ENCODE results near the gene OTULINL. TPM values are rescaled to one million over a fixed set of nuclear protein-coding genes. Genes with fewer than 3 reads are reported as not detected.

OTULINL gene
- total RNA-seq, 1 experiment from 2014 or later, result 54.6 TPM

- Histone ChIP-seq H3K27me3 (ENCODE audit: low read length) (no peaks in the 10 kb centered on the region), H2AFZ (ENCODE audit: low read length) (no peak overlapping the region), H3K36me3 (ENCODE audit: low read depth, low read length) (no peaks in the 10 kb centered on the region), H4K20me1 (ENCODE audit: low read length) (no peaks in the 10 kb centered on the region), H3K9me2 (replicated peaks; ENCODE audit: low read length) (no peaks in the 10 kb centered on the region), H3K27ac (ENCODE audit: low read length) (no peak overlapping the region), H3F3A (ENCODE audit: low read length, unreplicated experiment) (peaks cover 5% of the 10 kb centered on the region), H3K9me3 (ENCODE audit: low read length) (no peaks in the 10 kb centered on the region), H3K4me3 (ENCODE audit: low read length) (no peak overlapping the region), H3K4me2 (ENCODE audit: low read length) (no peak overlapping the region), H3K4me1 (ENCODE audit: insufficient read depth, low read length) (peaks cover 16% of the 10 kb centered on the region), H3K79me2 (ENCODE audit: low read length) (no peaks in the 10 kb centered on the region), H3K9ac (ENCODE audit: low read length) (no peak overlapping the region)
- ChIA-PET CTCF (no interaction called here), POLR2A (ENCODE audit: unreplicated experiment) (no interaction called here)
- BruUV-seq (replicated peaks), result no TSS peak
- DNase-seq (no peak), ATAC-seq (no peak)
- TF ChIP-seq EZH2 (IDR thresholded peaks at IDR 0.05; ENCODE audit: low read length, unreplicated experiment), result no peak
- no peak for TF ChIP-seq EZH2phosphoT487 (IDR thresholded peaks at IDR 0.05; ENCODE audit: borderline replicate concordance, low read length)
- TF ChIP-seq CTCF (conservative IDR thresholded peaks at IDR 0.05; ENCODE audit: low read depth, low read length), result no peak
- intact Hi-C loops (cut with micrococcal nuclease), result no loop called here
These were observed 49.1 kb downstream of the OTULINL start for GRCh38 chr5:14630671-14631070.

- Histone ChIP-seq H3K79me2 (ENCODE audit: low read length) (no peaks in the 10 kb centered on the region), H3K27me3 (ENCODE audit: low read length) (no peaks in the 10 kb centered on the region), H2AFZ (ENCODE audit: low read length) (no peak overlapping the region), H3K36me3 (ENCODE audit: low read depth, low read length) (no peaks in the 10 kb centered on the region), H3K4me3 (ENCODE audit: low read length) (no peak overlapping the region), H3K27ac (ENCODE audit: low read length) (no peak overlapping the region), H3F3A (ENCODE audit: low read length, unreplicated experiment) (no peaks in the 10 kb centered on the region), H3K4me1 (ENCODE audit: insufficient read depth, low read length) (no peaks in the 10 kb centered on the region), H3K4me2 (ENCODE audit: low read length) (no peak overlapping the region), H4K20me1 (ENCODE audit: low read length) (no peaks in the 10 kb centered on the region), H3K9ac (ENCODE audit: low read length) (no peak overlapping the region), H3K9me3 (ENCODE audit: low read length) (no peaks in the 10 kb centered on the region), H3K9me2 (replicated peaks; ENCODE audit: low read length) (0 out of 2 replicates have a peak, but pooled peaks cover 3% of the 10 kb centered on the region)
- TF ChIP-seq CTCF (conservative IDR thresholded peaks at IDR 0.05; ENCODE audit: low read depth, low read length), result no peak
- TF ChIP-seq EZH2phosphoT487 (IDR thresholded peaks at IDR 0.05; ENCODE audit: borderline replicate concordance, low read length), result no peak
- TF ChIP-seq EZH2 (IDR thresholded peaks at IDR 0.05; ENCODE audit: low read length, unreplicated experiment), result no peak
- DNase-seq (no peak), ATAC-seq (no peak)
- intact Hi-C loops (cut with micrococcal nuclease), result no loop called here
- POLR2A ChIA-PET (ENCODE audit: unreplicated experiment), result no interaction called here
- BruUV-seq (replicated peaks), result no TSS peak
- CTCF ChIA-PET, result no interaction called here
These were observed 54.1 kb downstream of the OTULINL start for GRCh38 chr5:14635656-14636055.

GRCh38 chr5:14640765-14641164 lies 59.2 kb downstream of the OTULINL start:
- CTCF ChIA-PET, result no interaction called here
- intact Hi-C loops (cut with micrococcal nuclease), result loop anchor here (10.0 kb wide), 1 partner anchor 166 kb away; no protein-coding TSS in a partner anchor

More at GRCh38 chr5:14640765-14641164, 59.2 kb downstream of the OTULINL start:
- Histone ChIP-seq H3F3A (ENCODE audit: low read length, unreplicated experiment) (no peaks in the 10 kb centered on the region), H3K79me2 (ENCODE audit: low read length) (no peaks in the 10 kb centered on the region), H3K9me2 (replicated peaks; ENCODE audit: low read length) (0 out of 2 replicates have a peak, but pooled peaks cover 3% of the 10 kb centered on the region), H2AFZ (ENCODE audit: low read length) (no peak overlapping the region), H3K27ac (ENCODE audit: low read length) (no peak overlapping the region), H3K4me2 (ENCODE audit: low read length) (no peak overlapping the region), H3K9ac (ENCODE audit: low read length) (no peak overlapping the region), H3K9me3 (ENCODE audit: low read length) (no peaks in the 10 kb centered on the region), H3K4me1 (ENCODE audit: insufficient read depth, low read length) (no peaks in the 10 kb centered on the region), H3K36me3 (ENCODE audit: low read depth, low read length) (no peaks in the 10 kb centered on the region), H3K27me3 (ENCODE audit: low read length) (no peaks in the 10 kb centered on the region), H4K20me1 (ENCODE audit: low read length) (no peaks in the 10 kb centered on the region), H3K4me3 (ENCODE audit: low read length) (no peak overlapping the region)
- TF ChIP-seq EZH2 (IDR thresholded peaks at IDR 0.05; ENCODE audit: low read length, unreplicated experiment) (no peak), CTCF (conservative IDR thresholded peaks at IDR 0.05; ENCODE audit: low read depth, low read length) (no peak), EZH2phosphoT487 (IDR thresholded peaks at IDR 0.05; ENCODE audit: borderline replicate concordance, low read length) (no peak)
- no peak for ATAC-seq
- DNase-seq, result no peak
- POLR2A ChIA-PET (ENCODE audit: unreplicated experiment), result interaction anchor here (0.6 to 0.7 kb wide), 2 partner anchors 26 to 91 kb away, joined by 3 to 4 read pairs; no protein-coding TSS in a partner anchor
- BruUV-seq (replicated peaks), result no TSS peak
